ENCODE data around the gene HSPA12A. TPM values are rescaled to one million over a fixed set of nuclear protein-coding genes. Genes with fewer than 3 reads are reported as not detected.

Gene HSPA12A
- total RNA-seq, 4 donors from 2014 or later: 4.5 to 6.0 (median 4.9) TPM

- no peaks in the 10 kb centered on the region for H3K9me3 ChIP-seq
- intact Hi-C loops (cut with DNase I; ENCODE audit: low total_unique reads): no loop called here
- ATAC-seq (no peak), DNase-seq (no peak)
- no peak overlapping the region for H3K27ac ChIP-seq
- no peak overlapping the region for H3K4me3 ChIP-seq
- in situ Hi-C loops (cut with MboI; ENCODE audit: low sequenced_read_pairs in 4 of 4): no loop called here
- H3K27me3 ChIP-seq: no peaks in the 10 kb centered on the region
- TF ChIP-seq, protein P1, sequence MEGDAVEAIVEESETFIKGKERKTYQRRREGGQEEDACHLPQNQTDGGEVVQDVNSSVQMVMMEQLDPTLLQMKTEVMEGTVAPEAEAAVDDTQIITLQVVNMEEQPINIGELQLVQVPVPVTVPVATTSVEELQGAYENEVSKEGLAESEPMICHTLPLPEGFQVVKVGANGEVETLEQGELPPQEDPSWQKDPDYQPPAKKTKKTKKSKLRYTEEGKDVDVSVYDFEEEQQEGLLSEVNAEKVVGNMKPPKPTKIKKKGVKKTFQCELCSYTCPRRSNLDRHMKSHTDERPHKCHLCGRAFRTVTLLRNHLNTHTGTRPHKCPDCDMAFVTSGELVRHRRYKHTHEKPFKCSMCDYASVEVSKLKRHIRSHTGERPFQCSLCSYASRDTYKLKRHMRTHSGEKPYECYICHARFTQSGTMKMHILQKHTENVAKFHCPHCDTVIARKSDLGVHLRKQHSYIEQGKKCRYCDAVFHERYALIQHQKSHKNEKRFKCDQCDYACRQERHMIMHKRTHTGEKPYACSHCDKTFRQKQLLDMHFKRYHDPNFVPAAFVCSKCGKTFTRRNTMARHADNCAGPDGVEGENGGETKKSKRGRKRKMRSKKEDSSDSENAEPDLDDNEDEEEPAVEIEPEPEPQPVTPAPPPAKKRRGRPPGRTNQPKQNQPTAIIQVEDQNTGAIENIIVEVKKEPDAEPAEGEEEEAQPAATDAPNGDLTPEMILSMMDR (IDR thresholded peaks at IDR 0.05 in 4 of 5, conservative IDR thresholded peaks at IDR 0.05 in 1 of 5): no peak
- H3K4me1 ChIP-seq: no peaks in the 10 kb centered on the region
- H3K36me3 ChIP-seq: no peaks in the 10 kb centered on the region
Measured at GRCh38 chr10:116708391-116708821, 34.0 kb downstream of the HSPA12A start.

DNA sequence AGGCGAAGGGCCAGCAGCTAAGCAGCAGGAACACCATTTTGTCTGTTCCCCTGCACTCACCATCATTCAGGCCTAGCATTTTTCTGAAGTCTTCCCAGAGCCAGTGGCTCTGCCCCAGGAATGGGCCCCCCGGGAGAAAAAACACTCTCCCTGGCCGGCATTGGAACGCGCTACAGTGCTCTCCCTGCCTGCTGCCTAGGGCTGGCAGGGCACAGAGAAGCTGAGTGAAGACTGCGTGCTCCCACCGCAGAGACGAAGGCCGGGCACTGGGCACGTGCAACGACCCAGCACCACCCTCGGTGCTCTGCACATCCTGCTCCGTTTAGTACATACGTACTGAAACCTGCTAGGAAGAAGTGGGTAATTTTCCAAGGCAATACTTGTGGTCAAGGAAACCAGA, 34.4 kb downstream of the HSPA12A start:
- Histone ChIP-seq H3K4me1 (no peaks in the 10 kb centered on the region), H3K27me3 (no peaks in the 10 kb centered on the region), H3K27ac (no peak overlapping the region), H3K4me3 (no peak overlapping the region), H3K9me3 (no peaks in the 10 kb centered on the region), H3K36me3 (no peaks in the 10 kb centered on the region)
- TF ChIP-seq POLR2A (IDR thresholded peaks at IDR 0.05): no peak
- TF ChIP-seq, protein P1 (IDR thresholded peaks at IDR 0.05 in 4 of 5, conservative IDR thresholded peaks at IDR 0.05 in 1 of 5): no peak
- DNase-seq (no peak), ATAC-seq (no peak)
- in situ Hi-C loops (cut with MboI; ENCODE audit: low sequenced_read_pairs in 4 of 4) (no loop called here), intact Hi-C loops (cut with DNase I; ENCODE audit: low total_unique reads) (no loop called here)

DNA sequence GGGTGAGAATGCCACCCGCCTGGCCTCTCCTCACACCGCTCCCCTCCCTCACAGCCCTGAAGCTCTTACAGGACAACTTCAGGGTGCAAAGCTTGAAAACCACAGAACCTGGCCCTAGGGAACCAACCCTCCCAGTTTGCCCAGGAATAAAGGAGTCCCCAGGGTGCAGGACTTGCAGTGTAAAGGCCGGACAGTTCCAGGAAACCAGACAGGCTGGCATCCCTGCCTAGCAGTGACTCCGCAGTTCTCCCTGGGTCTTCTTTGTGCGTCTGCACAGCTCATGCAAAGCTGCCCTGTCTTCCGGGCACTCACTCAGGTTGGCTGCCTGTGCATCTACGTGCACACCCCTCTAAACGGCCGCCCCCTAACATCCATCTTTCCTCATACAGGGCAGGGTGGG, 36.1 kb downstream of the HSPA12A start:
- Histone ChIP-seq H3K36me3 (no peaks in the 10 kb centered on the region), H3K4me1 (no peaks in the 10 kb centered on the region), H3K27me3 (no peaks in the 10 kb centered on the region), H3K4me3 (no peak overlapping the region), H3K9me3 (no peaks in the 10 kb centered on the region), H3K27ac (no peak overlapping the region)
- in situ Hi-C loops (cut with MboI; ENCODE audit: low sequenced_read_pairs in 4 of 4): no loop called here
- intact Hi-C loops (cut with DNase I; ENCODE audit: low total_unique reads): no loop called here
- DNase-seq (no peak), ATAC-seq (no peak)
- no peak for TF ChIP-seq POLR2A (IDR thresholded peaks at IDR 0.05)
- TF ChIP-seq, protein P1 (IDR thresholded peaks at IDR 0.05 in 4 of 5, conservative IDR thresholded peaks at IDR 0.05 in 1 of 5): no peak

DNA sequence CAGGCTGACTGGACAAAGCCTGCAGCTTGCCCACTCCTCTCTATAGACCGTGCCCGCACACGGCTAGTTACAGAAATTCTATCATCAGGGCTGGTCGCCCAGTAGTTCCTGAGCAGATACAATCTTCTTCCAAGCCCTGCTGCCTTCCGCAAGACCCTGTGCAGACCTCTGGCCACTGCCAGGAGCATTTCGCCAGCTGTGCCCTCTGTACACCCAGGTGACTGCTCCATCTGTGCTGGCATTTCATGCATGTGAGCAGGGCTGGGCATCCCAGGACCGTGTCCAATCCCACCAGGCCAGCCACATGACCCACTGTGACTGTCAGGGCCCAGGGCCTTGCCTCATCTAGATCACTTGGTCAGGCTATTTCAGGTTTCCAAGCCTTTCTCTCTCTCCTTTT, 36.9 kb downstream of the HSPA12A start:
- no peak for DNase-seq
- H3K4me3 ChIP-seq: no peak overlapping the region
- H3K27me3 ChIP-seq: no peaks in the 10 kb centered on the region
- intact Hi-C loops (cut with DNase I; ENCODE audit: low total_unique reads) (no loop called here), in situ Hi-C loops (cut with MboI; ENCODE audit: low sequenced_read_pairs in 4 of 4) (no loop called here)
- H3K27ac ChIP-seq: no peak overlapping the region
- TF ChIP-seq POLR2A (IDR thresholded peaks at IDR 0.05): no peak
- TF ChIP-seq, protein P1 (IDR thresholded peaks at IDR 0.05 in 4 of 5, conservative IDR thresholded peaks at IDR 0.05 in 1 of 5): no peak
- H3K36me3 ChIP-seq: no peaks in the 10 kb centered on the region
- H3K4me1 ChIP-seq: no peaks in the 10 kb centered on the region
- H3K9me3 ChIP-seq: no peaks in the 10 kb centered on the region
- no peak for ATAC-seq

GRCh38 chr10:116704926-116705325, 37.4 kb downstream of the HSPA12A start:
- H3K36me3 ChIP-seq: no peaks in the 10 kb centered on the region
- H3K27me3 ChIP-seq: no peaks in the 10 kb centered on the region
- DNase-seq (no peak), ATAC-seq (no peak)
- no peak for TF ChIP-seq POLR2A (IDR thresholded peaks at IDR 0.05)
- TF ChIP-seq, protein P1 (IDR thresholded peaks at IDR 0.05 in 4 of 5, conservative IDR thresholded peaks at IDR 0.05 in 1 of 5): no peak
- H3K9me3 ChIP-seq: no peaks in the 10 kb centered on the region
- in situ Hi-C loops (cut with MboI; ENCODE audit: low sequenced_read_pairs in 4 of 4) (no loop called here), intact Hi-C loops (cut with DNase I; ENCODE audit: low total_unique reads) (no loop called here)
- no peak overlapping the region for H3K27ac ChIP-seq
- H3K4me1 ChIP-seq: no peaks in the 10 kb centered on the region
- H3K4me3 ChIP-seq: no peak overlapping the region
